Transverse colon (tissue), 4 donors: Measurements from ENCODE around the gene RIMBP2. TPM values are rescaled to one million over a fixed set of nuclear protein-coding genes. Genes with fewer than 3 reads are reported as not detected.
"Not testable (repeated sequence)": the region's sequence is repeated elsewhere in the genome, so short reads cannot be mapped to it uniquely, and the experiment has no call there.

ENCODE experiments used
- DNase-seq: peaks from one replicate; pipeline ENCODE4 v3.0.0-alpha.2; 2019
- H3K27ac ChIP-seq, 4 donors: fragments of 200-600 bp; sonication (generic); 2 replicates each; pipeline ENCODE4 v1.5.1; 2016 to 2018; ENCODE audit warnings: inconsistent platforms in 4 of 4
- H3K27me3 ChIP-seq: fragments of 200-600 bp; sonication (generic); 2 replicates; pipeline ENCODE4 v1.5.1; 2017; ENCODE audit warnings: inconsistent platforms
- H3K36me3 ChIP-seq, 4 donors: fragments of 200-600 bp; sonication (generic); 2 replicates each; pipeline ENCODE4 v1.5.1; 2017 to 2019; ENCODE audit warnings: inconsistent platforms in 4 of 4
- H3K4me1 ChIP-seq, 4 donors: fragments of 200-600 bp; sonication (generic); 2 replicates each; pipeline ENCODE4 v1.5.1; 2017 to 2020; ENCODE audit warnings: inconsistent platforms in 4 of 4
- H3K4me3 ChIP-seq, 4 donors: fragments of 200-600 bp; sonication (generic); 1 replicate in 1 of 4; 2 replicates in 3 of 4; pipeline versions ENCODE4 v1.5.1 to v1.6.1; 2017 to 2019; ENCODE audit warnings: inconsistent platforms in 4 of 4
- H3K9me3 ChIP-seq, 2 donors: fragments of 200-600 bp; sonication (generic); 2 replicates each; pipeline ENCODE4 v1.5.1; 2017 to 2019; ENCODE audit warnings: inconsistent platforms in 2 of 2
- CTCF ChIP-seq, 5 experiments: fragments of 200-600 bp in 3 of 5; fragments of 450-650 bp in 2 of 5; sonication (generic) in 3 of 5; IDR thresholded peaks; 1 replicate in 2 of 5; 2 replicates in 3 of 5; pipeline ENCODE4 v1.5.1; 2016 to 2017; ENCODE audit warnings: antibody characterized with exemption in 5 of 5, inconsistent platforms in 3 of 5, mild to moderate bottlenecking in 2 of 5, moderate library complexity in 1 of 5
- EP300 ChIP-seq: sonication (generic); formaldehyde crosslinking; IDR thresholded peaks from one replicate; pipeline ENCODE4 v1.6.1; 2017; ENCODE audit warnings: antibody characterized with exemption, low read depth
- POLR2A ChIP-seq: fragments of 450-650 bp; IDR thresholded peaks from one replicate; pipeline ENCODE4 v1.6.1; 2016; ENCODE audit warnings: antibody characterized with exemption, mild to moderate bottlenecking, moderate library complexity
- POLR2AphosphoS5 ChIP-seq, 3 donors: sonication (generic); formaldehyde crosslinking; IDR thresholded peaks; one replicate each; pipeline ENCODE4 v1.6.1; 2016; ENCODE audit warnings: antibody characterized with exemption in 3 of 3
- WGBS, 2 donors: methylation state at CpG; one replicate each; pipeline ENCODE4 v1.1.5; 2018; ENCODE audit warnings: low coverage in 1 of 2; 5-methylcytosine and 5-hydroxymethylcytosine counted together
- in situ Hi-C, 4 donors: fragments of 200-750 bp; cut with MboI; loops; one replicate each; pipeline versions ENCODE4 v1.15.0 to v1.15.1; 2017; ENCODE audit warnings: low sequenced_read_pairs in 3 of 4, low pct_ligation_motif_present in 1 of 4, low pct_unique_long_range_greater_than_20kb in 1 of 4
- intact Hi-C: fragments of 100-400 bp; cut with DNase I; formaldehyde crosslinking; loops from one replicate; pipeline ENCODE4 v1.15.1; 2023; ENCODE audit warnings: low total_unique reads
- total RNA-seq, 4 donors: library from RNA; depleted of rRNA; stranded (reverse); fragments of >200 nt; gene quantifications; one replicate each; pipeline ENCODE4 v1.1.0, GENCODE V29; 2016

RIMBP2 gene
- total RNA-seq, 4 donors from 2014 or later: 2.9 to 17.3 (median 4.3) TPM

GRCh38 chr12:130742112-130742511, 26.0 kb upstream of the RIMBP2 start:
- Histone ChIP-seq H3K27me3 (peaks cover 5% of the 10 kb centered on the region), H3K4me1 (no peaks in the 10 kb centered on the region), H3K4me3 (no peak overlapping the region), H3K9me3 (peaks cover 3% of the 10 kb centered on the region in 2 donors), H3K27ac (no peak overlapping the region), H3K36me3 (no peaks in the 10 kb centered on the region)
- WGBS, 2 donors: 86% methylated on average over 12 of the region's 12 CpGs; no CpG with 5 or more reads in 1 of the 2 donors
- in situ Hi-C loops (loop anchor here in 2 of 4 donors (10.0 to 25.0 kb wide), 2 partner anchors 337 to 705 kb away; no protein-coding TSS in a partner anchor), intact Hi-C loops (no loop called here)
- TF ChIP-seq CTCF (IDR thresholded peaks at IDR 0.05) (no peak), EP300 (no peak), POLR2A (no peak), POLR2AphosphoS5 (IDR thresholded peaks at IDR 0.05) (no peak)
- DNase-seq: no peak

GRCh38 chr12:130739571-130739970, 23.5 kb upstream of the RIMBP2 start:
- in situ Hi-C loops: loop anchor here in 1 of 4 donors (25.0 kb wide), 1 partner anchor 702 kb away; no protein-coding TSS in a partner anchor
- no peak for DNase-seq
- intact Hi-C loops: no loop called here
- no peak for TF ChIP-seq POLR2A
- no peak for TF ChIP-seq POLR2AphosphoS5 (IDR thresholded peaks at IDR 0.05)
- TF ChIP-seq CTCF (IDR thresholded peaks at IDR 0.05): no peak
- TF ChIP-seq EP300: no peak
- Histone ChIP-seq H3K4me1 (no peaks in the 10 kb centered on the region), H3K9me3 (peaks cover 3% of the 10 kb centered on the region in 2 donors), H3K27ac (no peak overlapping the region), H3K36me3 (no peaks in the 10 kb centered on the region), H3K27me3 (peaks cover 5% of the 10 kb centered on the region), H3K4me3 (no peak overlapping the region)
- 84 to 89% methylated on average over 3 to 9 of the region's 10 CpGs for WGBS, 2 donors

GRCh38 chr12:130738403-130738802, 22.3 kb upstream of the RIMBP2 start:
- H3K4me3 ChIP-seq, intact Hi-C loops, H3K9me3 ChIP-seq, H3K4me1 ChIP-seq, H3K36me3 ChIP-seq, H3K27me3 ChIP-seq, H3K27ac ChIP-seq, DNase-seq: not testable (repeated sequence)
- 95 to 100% methylated on average over 4 of the region's 4 CpGs for WGBS, 2 donors
- in situ Hi-C loops: loop anchor here in 1 of 4 donors (25.0 kb wide), 1 partner anchor 701 kb away; no protein-coding TSS in a partner anchor

DNA sequence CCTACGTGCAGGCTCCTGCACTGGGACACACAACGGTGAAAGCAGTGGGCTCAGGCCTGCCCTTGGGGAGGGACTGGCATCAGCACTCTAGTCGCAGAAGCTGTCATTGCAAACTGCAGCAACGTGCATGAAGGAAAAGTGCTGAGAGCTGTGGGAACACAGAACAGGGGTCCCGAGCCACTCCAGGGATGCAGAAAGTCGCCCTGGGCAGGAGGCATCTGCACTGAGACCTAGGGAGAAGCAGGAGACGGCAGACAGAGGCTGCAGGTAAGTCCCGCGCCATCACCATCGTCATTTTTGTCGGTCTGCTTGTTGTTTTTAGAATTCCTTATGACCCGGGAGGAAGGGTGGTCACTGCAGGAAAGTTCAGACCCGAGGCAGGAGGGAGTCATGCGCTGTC, 21.6 kb upstream of the RIMBP2 start:
- intact Hi-C loops (no loop called here), in situ Hi-C loops (loop anchor here in 1 of 4 donors (25.0 kb wide), 1 partner anchor 700 kb away; no protein-coding TSS in a partner anchor)
- TF ChIP-seq EP300: no peak
- no peak for TF ChIP-seq POLR2A
- TF ChIP-seq CTCF (IDR thresholded peaks at IDR 0.05): no peak
- no peak for TF ChIP-seq POLR2AphosphoS5 (IDR thresholded peaks at IDR 0.05)
- Histone ChIP-seq H3K36me3 (no peaks in the 10 kb centered on the region), H3K4me1 (no peaks in the 10 kb centered on the region), H3K27me3 (peaks cover 5% of the 10 kb centered on the region), H3K27ac (no peak overlapping the region), H3K4me3 (no peak overlapping the region), H3K9me3 (peaks cover 3% of the 10 kb centered on the region in 2 donors)
- DNase-seq: no peak
- WGBS, 2 donors: 47 to 63% methylated on average over 2 to 14 of the region's 14 CpGs

GRCh38 chr12:130729344-130729743, 13.2 kb upstream of the RIMBP2 start:
- intact Hi-C loops (no loop called here), in situ Hi-C loops (loop anchor here in 1 of 4 donors (25.0 kb wide), 1 partner anchor 692 kb away; no protein-coding TSS in a partner anchor)
- DNase-seq: no peak
- Histone ChIP-seq H3K9me3 (no peaks in the 10 kb centered on the region), H3K27me3 (no peaks in the 10 kb centered on the region), H3K27ac (no peak overlapping the region), H3K4me1 (no peaks in the 10 kb centered on the region), H3K4me3 (no peak overlapping the region), H3K36me3 (no peaks in the 10 kb centered on the region)
- WGBS, 2 donors: 18 to 62% methylated on average over 2 to 9 of the region's 9 CpGs
- TF ChIP-seq POLR2A (no peak), POLR2AphosphoS5 (IDR thresholded peaks at IDR 0.05) (no peak), CTCF (IDR thresholded peaks at IDR 0.05) (no peak), EP300 (no peak)
